Measurements from ENCODE around the gene MAST4. TPM values are rescaled to one million over a fixed set of nuclear protein-coding genes. Genes with fewer than 3 reads are reported as not detected.

MAST4 gene
- total and polyA plus RNA-seq, 2 of the 8 experiments (the other 6 are each of a cell fraction or from before 2014, with no cell fraction given): 1.5 to 2.6 TPM

GRCh38 chr5:67030289-67031056 lies 434.3 kb downstream of the MAST4 start (continued):
- TF ChIP-seq CBX5 (IDR thresholded peaks at IDR 0.05; ENCODE audit: low read depth, low read length): no peak
- TF ChIP-seq NRF1 (IDR thresholded peaks at IDR 0.05; ENCODE audit: low read depth, low read length): no peak
- TF ChIP-seq, protein P1, sequence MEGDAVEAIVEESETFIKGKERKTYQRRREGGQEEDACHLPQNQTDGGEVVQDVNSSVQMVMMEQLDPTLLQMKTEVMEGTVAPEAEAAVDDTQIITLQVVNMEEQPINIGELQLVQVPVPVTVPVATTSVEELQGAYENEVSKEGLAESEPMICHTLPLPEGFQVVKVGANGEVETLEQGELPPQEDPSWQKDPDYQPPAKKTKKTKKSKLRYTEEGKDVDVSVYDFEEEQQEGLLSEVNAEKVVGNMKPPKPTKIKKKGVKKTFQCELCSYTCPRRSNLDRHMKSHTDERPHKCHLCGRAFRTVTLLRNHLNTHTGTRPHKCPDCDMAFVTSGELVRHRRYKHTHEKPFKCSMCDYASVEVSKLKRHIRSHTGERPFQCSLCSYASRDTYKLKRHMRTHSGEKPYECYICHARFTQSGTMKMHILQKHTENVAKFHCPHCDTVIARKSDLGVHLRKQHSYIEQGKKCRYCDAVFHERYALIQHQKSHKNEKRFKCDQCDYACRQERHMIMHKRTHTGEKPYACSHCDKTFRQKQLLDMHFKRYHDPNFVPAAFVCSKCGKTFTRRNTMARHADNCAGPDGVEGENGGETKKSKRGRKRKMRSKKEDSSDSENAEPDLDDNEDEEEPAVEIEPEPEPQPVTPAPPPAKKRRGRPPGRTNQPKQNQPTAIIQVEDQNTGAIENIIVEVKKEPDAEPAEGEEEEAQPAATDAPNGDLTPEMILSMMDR (IDR thresholded peaks at IDR 0.05; ENCODE audit: control extremely low read depth in 1 of 3, insufficient read depth in 1 of 3, low read depth in 1 of 3, low read length in 3 of 3): no peak
- TF ChIP-seq NANOG (IDR thresholded peaks at IDR 0.05; ENCODE audit: insufficient read depth, low read depth, low read length, poor library complexity, severe bottlenecking): no peak
- TF ChIP-seq, protein P2, sequence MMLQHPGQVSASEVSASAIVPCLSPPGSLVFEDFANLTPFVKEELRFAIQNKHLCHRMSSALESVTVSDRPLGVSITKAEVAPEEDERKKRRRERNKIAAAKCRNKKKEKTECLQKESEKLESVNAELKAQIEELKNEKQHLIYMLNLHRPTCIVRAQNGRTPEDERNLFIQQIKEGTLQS (IDR thresholded peaks at IDR 0.05; ENCODE audit: insufficient read depth, low read depth, low read length): no peak
- TF ChIP-seq SP4 (IDR thresholded peaks at IDR 0.05; ENCODE audit: low read length): no peak
- TF ChIP-seq BRCA1 (IDR thresholded peaks at IDR 0.05; ENCODE audit: low read depth, low read length): no peak
- TF ChIP-seq KDM5A (IDR thresholded peaks at IDR 0.05; ENCODE audit: low read length): no peak
- no peak for TF ChIP-seq CHD2 (IDR thresholded peaks at IDR 0.05; ENCODE audit: low read length)
- TF ChIP-seq SIRT6 (IDR thresholded peaks at IDR 0.05; ENCODE audit: low read length): no peak

Data from H1 (cell line).